Activated gamma-delta T cell treated with anti-CD3 and anti-CD28 coated beads, Interleukin-2, amount 50 U/mL, for 16 hours (primary cell): ENCODE data around the gene TM7SF2.
A peak's percentile ranks its signal among the peaks of the same experiment; 100 is the strongest.
"Not testable (repeated sequence)": the region's sequence is repeated elsewhere in the genome, so short reads cannot be mapped to it uniquely, and the experiment has no call there.

Experiments
- DNase-seq: peaks from one replicate; pipeline ENCODE4 v3.0.0-alpha.2; 2020; ENCODE audit warnings: low read depth

The TM7SF2 gene

DNA sequence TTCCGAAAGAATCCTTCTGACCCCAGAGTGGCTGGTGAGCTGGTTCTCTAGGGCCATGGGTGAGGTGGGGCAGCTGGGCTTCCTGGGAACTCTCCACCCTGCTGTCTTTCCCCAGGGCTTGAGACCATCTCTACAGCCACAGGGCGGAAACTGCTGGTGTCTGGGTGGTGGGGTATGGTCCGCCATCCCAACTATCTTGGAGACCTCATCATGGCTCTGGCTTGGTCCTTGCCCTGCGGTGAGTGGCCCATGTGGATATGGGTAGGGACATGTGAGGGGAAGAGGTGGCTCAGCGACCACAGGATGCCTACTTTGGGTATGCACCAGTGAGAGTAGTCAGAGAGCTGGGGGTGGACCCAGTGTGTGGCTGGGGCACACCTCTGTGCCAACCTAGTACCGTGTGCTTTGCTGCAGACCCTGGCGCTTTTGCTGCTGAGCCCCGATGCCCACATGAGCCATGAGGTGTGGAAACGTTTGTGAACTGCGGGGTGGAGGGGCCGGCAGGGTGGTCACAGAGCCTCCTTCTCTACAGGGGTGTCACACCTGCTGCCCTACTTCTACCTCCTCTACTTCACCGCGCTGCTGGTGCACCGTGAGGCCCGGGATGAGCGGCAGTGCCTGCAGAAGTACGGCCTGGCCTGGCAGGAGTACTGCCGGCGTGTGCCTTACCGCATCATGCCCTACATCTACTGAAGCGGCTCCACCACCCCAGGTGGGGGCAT is 3.9 kb downstream of the TM7SF2 start:
- no peak for DNase-seq

DNA sequence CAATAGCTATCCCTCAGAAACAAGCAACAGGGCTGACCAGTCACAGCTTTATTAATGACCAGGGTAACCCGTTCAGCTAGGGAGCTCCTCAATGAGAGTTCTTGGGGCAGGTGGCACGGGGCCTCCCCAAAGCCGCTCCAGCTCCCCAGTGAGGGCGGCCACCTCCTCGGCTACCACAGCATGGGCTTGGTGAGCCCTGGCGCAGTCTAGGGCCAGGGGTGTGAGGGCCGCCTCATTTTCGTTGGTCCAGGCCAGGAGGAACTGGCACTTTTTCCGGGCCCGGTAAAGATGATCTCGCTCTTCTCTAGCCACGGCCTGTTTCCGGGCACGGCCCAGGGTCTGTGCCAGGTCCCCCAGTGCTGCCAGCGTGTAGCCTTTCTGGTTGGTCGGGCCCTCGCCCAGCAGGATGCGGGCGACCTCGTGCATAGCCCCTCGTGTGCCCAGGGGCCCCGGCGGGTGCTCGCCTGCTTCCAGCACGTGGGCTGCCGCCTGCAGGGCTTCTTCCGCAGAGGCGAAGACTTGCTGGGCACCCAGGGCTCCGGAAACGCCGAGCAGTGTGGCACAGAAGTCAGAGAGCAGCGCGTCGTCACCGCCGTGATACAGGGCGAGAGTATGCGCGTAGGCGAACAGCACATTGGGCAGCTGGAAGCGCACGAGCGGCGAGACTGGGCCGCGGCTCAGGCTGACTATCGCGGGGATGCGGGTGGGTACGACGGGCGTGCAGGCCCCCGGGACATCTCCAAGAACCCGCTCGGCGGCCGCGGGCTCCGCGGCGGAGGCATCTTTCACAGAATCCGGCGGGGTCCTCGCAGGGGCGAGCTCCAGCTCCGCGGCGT is 4.9 kb downstream of the TM7SF2 start:
- no peak for DNase-seq

DNA sequence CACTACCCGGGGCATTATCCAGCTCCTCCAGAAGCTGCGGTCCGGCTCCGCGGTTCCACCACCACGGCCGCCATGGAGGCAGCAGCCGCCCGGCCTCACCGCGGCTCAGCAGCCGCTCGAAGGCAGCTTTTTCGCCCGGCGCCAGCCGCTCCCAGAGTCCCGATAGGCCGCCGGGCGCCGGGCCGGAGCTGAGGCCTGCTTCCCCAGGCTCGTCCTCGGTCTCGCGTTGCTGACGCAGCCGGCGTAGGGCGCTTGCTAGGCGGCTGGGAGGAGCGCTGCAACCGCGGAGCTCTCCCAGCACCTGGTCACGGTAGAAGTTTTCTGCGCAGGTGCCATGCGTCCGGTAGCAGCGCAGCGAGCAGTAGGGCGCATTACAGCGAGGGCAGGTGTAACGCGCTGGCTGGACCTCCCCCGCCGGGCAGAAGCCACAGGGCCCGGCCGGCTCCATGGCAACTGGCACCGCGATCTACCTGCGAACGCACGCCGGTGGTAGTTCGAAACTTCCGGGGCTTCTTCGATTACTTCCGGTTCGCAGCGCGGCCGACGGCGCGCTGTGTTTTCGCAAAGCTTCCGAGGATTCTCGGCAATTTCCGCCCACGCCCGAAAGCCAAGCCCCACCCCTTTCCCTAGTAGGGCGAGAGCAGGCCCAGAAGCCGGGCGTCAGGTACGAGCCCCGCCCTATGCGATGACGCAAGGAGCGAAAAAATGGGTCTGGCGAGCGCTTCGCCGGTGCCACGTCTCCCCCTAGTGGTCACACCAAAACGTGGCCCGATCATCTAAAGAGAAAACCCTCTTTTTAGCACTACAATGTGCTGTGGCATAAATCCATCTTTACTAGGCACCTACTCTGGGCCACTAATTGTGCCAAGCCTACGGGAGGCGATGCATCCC is 5.8 kb downstream of the TM7SF2 start, which contains the start of gene ZNHIT2:
Gene ZNHIT2 (minus strand): TSS at position 496 of the 891 bp plus-strand sequence. CDS start 48 bp downstream, at position 448.
- DNase-seq = peak; percentile 100

DNA sequence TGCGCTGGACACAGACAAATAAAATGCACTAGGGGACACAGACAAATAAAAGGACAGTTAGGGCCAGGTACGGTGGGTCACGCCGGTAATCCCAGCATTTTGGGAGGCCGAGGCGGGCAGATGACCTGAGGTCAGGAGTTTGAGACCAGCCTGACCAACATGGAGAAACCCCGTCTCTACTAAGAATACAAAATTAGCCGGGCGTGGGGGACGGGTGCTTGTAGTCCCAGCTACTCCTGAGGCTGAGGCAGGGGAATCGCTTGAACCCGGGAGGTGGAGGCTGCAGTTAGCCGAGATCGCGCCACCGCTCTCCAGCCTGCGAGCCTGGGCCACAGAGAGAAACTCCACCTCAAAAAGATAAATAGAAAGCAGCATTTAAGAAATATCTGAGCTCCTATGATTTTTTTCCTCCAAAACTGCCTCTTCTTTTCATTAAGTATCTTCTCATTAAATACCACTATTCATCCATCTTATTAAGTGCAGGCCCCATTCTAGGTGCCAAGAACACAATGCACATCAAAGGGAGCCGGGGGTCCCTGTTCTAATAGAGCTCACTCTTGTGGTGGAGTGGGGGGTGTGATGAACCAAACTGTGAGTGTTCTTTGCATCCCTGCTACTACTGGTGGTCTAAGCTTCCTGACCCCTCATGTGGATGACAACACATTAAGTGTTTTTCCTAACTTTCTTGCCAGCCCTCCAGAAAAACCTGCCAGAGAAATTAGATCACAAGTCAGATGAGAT is 6.6 kb downstream of the TM7SF2 start:
- no peak for DNase-seq

DNA sequence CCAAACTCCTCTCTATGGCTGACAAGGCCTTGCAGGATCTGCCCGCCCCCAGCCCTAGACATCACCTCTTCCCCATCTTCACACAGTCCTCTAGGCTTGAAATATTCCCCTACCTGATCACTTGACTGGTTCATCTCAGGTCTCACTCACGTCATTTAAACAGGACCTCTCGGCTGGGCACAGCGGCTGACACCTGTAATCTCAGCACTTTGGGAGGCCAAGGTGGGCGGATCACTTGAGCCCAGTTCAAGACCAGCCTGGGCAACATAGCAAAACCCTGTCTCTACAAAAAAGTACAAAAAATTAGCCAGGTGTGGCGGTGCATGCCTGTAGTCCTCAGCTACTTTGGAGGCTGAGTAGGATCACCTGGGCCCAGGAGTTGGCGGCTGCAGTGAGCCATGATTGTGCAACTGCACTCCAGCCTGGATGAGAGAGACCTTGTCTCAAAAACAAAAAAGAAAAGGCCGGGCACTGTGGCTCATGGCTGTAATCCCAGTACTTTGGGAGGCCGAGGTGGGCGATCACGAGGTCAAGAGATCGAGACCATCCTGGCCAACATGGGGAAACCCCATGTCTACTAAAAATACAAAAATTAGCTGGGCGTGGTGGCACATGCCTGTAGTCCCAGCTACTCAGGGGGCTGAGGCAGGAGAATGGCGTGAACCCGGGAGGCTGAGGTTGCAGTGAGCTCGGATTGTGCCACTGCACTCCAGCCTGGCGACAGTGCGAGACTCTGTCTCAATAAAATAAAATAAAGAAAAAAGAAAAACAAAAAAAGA is 7.4 kb downstream of the TM7SF2 start:
- not testable (repeated sequence) for DNase-seq

DNA sequence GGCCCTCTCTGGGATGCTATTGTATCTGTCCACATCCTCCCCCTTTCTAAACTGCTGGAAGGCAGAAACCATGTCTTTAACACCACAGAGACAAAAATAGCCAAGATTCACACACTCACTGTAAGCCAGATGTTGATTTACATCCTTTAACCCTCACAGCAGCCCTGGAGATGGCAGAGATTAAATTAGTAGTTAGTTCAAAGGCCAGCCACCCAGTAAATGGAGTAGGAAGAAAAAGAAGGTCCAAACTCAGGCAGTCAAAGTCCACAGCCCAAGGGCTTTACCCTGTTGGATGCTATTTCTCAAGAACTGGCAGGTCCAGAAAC is 8.0 kb downstream of the TM7SF2 start:
- DNase-seq = no peak

DNA sequence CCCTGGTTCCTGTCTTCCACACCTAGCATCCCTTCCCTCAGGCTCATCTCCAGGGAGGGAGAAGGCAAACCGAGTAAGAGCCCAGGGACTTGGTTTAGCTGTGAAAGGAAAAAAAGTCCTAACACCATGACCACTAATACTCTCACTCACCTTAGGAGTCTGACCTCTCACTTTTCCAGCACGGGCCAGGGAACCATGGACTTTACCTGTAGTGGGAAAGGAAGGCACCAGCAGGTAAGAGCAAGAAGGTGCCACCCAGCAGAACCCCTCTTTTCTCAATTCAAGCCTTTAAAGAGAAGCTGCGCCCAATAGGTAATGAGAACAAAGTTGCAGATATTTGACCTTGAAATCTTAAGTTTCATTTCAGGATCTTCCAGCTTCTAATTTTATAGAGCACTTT is 9.2 kb downstream of the TM7SF2 start:
- no peak for DNase-seq

DNA sequence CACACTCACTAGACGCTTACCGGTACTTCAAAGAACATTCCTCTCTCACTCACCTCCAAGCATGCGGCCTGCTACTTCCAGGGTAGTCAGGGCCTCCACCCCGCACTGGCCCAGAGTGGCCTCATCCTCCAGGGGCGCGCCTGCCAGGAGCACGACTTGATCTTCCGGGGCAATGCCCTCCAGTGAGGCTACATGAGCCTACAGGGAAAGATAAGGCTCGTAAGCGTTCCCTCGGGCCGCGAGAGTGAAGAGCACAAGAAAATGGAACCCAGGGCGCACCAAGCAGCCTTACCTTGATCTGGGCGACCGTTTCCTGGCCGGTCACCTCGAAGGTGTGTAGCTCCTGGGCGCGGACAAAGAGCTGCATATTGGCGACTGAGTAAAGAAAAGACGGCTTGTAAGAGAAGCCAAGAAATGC is 9.8 kb downstream of the TM7SF2 start:
- DNase-seq = no peak

DNA sequence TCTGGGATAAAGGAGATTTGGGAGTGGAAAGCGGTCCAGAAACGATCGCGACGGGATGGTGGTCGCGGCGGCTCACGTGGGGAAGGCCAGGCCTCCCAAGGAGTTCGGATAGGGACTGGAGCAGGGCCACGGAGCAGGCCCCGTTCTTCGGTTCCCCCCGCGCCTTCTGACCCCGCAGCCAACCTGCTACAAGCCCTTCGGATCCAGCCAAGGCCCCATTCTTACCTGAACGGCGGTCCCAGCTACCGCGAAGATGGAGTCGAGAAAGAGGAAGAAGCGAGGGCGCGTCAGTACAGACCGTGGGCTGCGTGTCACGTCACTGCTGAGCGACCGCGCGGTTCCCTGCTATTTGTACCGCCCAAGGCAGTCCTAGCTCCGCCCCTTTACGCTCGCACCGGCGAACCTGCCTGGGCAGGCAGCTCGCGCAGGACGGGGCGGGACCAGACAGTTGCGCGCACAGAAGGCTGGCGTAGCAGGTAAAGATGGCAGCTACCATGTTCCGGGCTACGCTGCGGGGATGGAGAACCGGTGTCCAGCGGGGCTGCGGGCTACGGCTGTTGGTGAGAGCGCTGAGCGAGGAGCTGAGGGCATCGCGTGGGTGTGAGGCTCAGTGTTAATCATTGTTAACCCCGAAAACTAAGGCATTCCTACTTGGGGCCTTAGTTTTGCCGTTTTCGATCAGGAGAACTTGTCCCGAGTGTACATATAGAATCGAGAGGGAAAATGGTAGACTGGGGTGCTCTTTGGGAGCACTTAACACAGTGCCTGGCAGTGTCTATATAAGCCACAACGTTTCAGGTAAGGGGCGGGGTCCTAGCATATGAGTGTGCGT is 10.4 kb downstream of the TM7SF2 start, which contains the start of the genes FAU and MRPL49:
Gene FAU (minus strand): TSS at position 270 of the 832 bp plus-strand sequence. CDS start 321 bp downstream, outside the sequence.
Gene MRPL49 (plus strand): TSS at position 457 of the 832 bp plus-strand sequence. CDS start 26 bp downstream, at position 483.
- peak; percentile 97 for DNase-seq

DNA sequence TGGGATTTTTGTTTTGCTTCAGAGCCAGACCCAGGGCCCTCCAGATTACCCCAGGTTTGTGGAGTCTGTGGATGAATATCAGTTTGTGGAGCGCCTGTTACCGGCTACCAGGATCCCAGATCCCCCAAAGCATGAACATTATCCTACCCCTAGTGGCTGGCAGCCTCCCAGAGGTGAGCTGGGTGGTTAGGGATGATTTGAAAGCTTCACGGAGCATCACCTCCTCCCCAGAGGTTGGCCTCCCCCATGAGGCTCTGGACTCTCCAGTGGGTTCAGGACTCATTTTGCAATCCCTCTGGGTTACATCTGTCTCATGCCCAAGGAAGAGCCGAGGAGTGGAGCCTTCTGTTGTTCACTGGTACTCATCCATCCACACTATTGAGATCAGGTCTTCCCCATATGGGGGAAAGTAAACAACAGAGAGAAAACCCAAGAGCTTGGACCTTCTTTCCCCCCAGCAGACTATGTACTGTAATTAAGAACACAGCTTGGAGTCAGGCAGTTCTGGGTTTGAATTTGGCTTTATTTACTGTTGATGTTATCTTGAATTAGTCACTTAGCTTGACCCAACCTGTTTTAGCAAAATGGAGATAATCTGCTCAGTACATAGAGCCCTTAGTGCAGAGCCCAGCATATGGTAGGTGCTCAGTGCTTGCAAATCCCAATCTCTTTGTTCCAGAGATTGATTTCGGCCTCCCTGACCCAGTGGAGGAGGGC is 13.0 kb downstream of the TM7SF2 start:
- no peak for DNase-seq

DNA sequence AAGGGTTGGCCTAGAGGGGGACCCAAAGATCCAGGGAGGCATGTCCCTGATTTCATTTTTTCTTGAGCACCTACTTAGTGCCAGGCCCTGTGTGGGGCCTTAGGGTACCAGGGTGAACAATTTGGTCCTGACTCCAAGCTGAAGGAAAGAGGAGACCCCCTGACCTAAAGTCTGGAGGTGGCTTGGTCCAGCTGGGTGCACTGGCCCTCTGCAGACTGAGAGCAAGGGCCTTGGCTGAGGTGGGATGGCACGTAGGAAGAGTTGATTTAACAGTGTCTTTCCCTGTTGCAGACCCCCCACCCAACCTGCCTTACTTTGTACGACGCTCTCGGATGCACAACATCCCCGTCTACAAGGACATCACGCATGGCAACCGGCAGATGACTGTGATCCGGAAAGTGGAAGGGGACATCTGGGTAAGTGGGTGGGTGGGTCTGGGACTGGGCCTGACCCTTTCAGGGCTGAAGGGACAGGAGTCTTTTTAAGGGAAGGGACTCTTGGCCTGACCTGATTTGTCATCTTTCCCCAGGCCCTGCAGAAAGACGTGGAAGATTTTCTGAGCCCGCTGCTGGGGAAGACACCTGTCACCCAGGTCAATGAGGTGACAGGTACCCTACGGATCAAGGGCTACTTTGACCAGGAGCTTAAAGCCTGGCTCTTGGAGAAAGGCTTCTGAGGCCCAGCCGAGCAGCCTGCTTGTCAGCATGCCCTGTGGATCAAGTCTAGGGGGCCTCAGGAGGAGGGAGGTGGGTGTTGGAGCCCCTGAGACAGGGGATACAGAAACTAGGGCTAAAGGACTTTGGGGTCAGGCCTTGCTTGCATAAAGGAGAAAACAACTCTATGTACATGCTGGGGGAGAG is 13.8 kb downstream of the TM7SF2 start:
- DNase-seq = no peak

DNA sequence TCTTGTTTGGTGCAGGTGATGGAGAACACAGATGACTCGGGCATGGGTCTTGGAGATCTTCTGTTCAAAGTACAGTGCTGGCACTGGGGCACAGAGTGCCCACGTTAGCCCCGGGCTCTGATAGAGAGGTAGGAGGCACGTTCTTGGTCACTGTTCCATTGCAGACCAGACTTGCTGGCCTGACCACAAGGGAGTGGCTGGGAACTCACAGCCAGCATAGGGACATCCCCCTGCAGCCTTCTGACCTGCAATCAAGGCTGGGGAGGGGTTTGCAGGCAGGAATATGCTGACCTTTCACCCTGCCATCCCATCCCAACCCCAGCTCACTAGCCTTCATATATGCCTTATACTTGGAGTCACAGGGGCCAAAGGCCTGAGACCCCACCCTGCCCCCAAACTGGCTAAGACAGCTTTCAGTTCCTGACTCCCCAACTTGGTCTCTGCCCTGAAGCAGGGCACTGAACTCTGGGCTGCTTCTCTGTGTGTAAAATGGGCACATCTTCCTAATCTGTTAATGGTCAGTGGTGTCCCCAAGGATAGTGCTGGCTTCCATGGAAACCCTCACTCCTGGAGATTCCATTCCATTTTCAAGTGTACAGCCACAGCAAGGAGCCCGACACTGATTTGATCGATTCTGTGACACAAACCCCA is 15.1 kb downstream of the TM7SF2 start:
- no peak for DNase-seq

DNA sequence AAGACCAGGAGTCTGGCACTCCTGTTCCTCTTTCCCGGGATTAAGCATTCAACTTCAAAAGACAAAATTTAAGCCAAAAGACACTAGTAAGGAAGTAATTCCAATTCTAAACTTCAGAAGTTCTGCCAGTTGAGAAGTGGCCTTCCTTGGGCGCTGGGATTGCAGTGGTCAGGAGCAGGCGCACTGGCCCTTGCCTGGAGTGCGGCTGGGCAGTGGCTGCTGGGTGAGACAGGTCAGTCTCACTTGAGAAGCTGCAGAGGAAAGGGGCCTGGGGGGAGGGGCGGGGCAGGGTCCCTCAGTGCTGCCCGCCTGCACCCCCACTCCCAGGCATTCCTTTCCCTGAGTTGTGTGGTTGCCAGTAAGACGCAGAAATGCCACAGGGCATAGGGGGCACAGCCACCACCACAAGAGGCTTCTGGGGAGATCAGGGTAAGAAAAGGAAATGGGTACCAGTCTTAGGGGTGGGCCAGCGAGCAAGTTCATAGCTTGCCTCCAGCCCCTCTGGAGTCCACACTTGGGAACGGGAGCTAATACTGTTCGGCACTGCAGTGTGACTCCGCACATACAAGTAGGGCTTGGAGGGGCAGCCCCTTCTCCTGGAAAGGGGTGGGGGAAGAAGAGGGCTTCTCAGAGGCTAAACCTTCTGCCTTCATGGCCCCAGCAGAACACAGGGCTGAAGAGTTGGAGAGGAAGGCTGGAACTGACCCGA is 16.0 kb downstream of the TM7SF2 start:
- no peak for DNase-seq

DNA sequence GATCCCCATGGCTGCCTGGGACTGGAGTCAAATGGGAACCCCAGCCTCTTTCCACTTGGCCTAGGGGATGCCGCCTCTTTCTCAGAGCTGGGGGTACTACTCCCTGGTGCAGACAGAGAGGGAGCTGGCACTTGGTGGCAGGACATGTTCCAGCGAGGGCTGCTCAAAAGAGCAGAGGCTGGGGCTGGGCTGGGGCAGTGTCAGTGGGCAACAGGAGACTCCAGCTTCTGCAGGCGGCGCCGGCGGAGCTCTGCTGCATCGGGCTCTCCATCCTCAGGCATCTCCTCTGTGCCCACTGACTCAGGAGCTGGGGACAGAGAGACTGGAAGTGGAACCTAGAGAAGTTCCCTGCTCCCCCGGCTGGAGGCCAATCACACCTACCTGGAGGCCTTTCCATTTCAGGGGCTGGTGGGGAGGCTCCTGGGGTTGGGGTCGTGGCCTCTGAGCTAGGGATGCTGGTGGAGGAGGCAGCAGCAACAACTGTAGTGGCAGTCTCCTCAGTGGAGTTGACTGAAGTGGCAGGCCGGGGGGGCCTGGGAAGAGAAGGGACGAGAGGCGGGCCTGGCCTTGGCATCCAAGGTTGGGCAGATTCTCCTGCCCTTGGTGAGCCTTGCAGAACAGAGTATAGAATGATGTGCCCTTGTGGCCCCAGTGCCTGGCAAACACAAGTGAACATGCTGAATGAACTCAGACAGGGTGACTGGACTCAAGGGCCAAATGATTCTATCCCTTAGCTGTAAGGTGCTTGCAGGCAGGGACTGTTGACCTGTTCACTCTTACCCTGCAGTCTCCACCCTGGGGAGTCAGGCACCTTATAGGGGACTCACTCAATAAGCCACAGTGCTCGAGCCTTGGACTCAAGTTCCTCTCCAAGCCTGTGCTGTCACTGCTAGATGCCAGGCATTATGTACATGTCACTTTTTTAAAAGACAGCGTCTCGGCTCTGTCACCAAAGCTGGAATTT is 16.8 kb downstream of the TM7SF2 start:
- no peak for DNase-seq

DNA sequence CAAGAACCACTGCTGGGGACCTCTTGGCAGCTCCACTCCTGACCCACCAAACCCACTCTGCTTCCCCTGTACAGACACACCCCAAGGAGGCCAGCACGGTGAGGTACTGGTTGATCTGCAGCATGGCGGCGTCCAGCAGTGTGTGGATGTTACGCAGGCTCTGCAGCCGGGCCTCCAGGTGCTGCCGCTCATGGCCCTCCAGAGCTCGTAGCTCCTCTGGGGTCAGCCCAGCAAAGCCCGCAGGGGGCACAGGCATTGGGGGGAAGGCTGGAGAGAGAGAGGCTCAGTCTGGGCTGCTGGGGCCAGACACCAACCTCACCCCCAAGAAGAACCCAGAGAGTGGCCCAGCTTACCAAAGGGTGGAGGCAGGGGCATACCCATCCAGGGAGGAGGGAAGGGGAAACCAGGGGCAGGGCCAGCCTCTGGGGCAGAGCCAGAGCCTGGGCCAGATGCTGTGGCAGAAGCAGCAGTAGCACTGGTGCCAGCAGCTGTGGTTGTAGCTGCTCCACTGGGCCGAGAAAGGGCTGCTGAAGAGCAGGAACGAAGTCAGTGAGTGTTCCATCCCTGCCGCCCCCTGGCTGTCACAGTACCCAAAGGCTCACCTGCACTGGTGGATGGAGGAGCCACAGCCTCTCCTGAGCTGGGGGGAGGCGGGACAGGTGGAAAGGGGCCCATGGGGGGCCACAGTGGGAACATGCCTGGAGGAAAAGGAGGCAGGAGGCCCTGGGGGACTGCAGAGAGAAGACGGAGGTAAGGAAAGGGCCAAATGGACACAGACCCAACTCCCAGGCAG is 18.2 kb downstream of the TM7SF2 start:
- no peak for DNase-seq
